Measurements from ENCODE around the gene INPP5A.

Gene INPP5A

GRCh38 chr10:132733926-132734325, 196.3 kb downstream of the INPP5A start:
- TF ChIP-seq POU6F1 (CRISPR knock-in tag; IDR thresholded peaks at IDR 0.05; ENCODE audit: borderline replicate concordance, low read depth) (no peak), ZNF565 (CRISPR knock-in tag; conservative IDR thresholded peaks at IDR 0.05; ENCODE audit: low read depth) (no peak), PATZ1 (CRISPR knock-in tag; IDR thresholded peaks at IDR 0.05; ENCODE audit: borderline replicate concordance) (no peak), SNAI2 (CRISPR knock-in tag; IDR thresholded peaks at IDR 0.05) (no peak), ZNF70 (CRISPR knock-in tag; IDR thresholded peaks at IDR 0.05) (no peak), GLIS3 (CRISPR knock-in tag; IDR thresholded peaks at IDR 0.05) (no peak)
- no peak for ATAC-seq

GRCh38 chr10:132735341-132735775, 197.8 kb downstream of the INPP5A start:
- peak; percentile 74 for ATAC-seq
- TF ChIP-seq OSR1 (CRISPR knock-in tag; IDR thresholded peaks at IDR 0.05) (no peak), CSDC2 (CRISPR knock-in tag; IDR thresholded peaks at IDR 0.05) (no peak), TCF4 (CRISPR knock-in tag; IDR thresholded peaks at IDR 0.05; ENCODE audit: borderline replicate concordance) (peak; percentile 33; the same call in 1 of the 2 replicates)

- peak; percentile 13; the same call in 1 of the 3 replicates for ATAC-seq
- TF ChIP-seq PPARA (CRISPR knock-in tag; IDR thresholded peaks at IDR 0.05; ENCODE audit: borderline replicate concordance), result no peak
- no peak for TF ChIP-seq TOX (CRISPR knock-in tag; IDR thresholded peaks at IDR 0.05; ENCODE audit: borderline replicate concordance)
- TF ChIP-seq ZFP3 (CRISPR knock-in tag; IDR thresholded peaks at IDR 0.05), result no peak
- TF ChIP-seq ISL1 (CRISPR knock-in tag; IDR thresholded peaks at IDR 0.05), result no peak
- no peak for TF ChIP-seq POU6F1 (CRISPR knock-in tag; IDR thresholded peaks at IDR 0.05; ENCODE audit: borderline replicate concordance, low read depth)
- no peak for TF ChIP-seq OSR1 (CRISPR knock-in tag; IDR thresholded peaks at IDR 0.05)
- TF ChIP-seq CSDC2 (CRISPR knock-in tag; IDR thresholded peaks at IDR 0.05), result no peak
- no peak for TF ChIP-seq ZNF70 (CRISPR knock-in tag; IDR thresholded peaks at IDR 0.05)
- no peak for TF ChIP-seq ZC3H10 (CRISPR knock-in tag; IDR thresholded peaks at IDR 0.05)
Observed at GRCh38 chr10:132735923-132736391, 198.4 kb downstream of the INPP5A start.

GRCh38 chr10:132737390-132738048, 199.9 kb downstream of the INPP5A start:
- ATAC-seq, result no peak
- TF ChIP-seq ZNF8 (CRISPR knock-in tag; IDR thresholded peaks at IDR 0.05) (no peak), ZC3H10 (CRISPR knock-in tag; IDR thresholded peaks at IDR 0.05) (no peak)

GRCh38 chr10:132738454-132739224, 201.1 kb downstream of the INPP5A start:
- no peak for ATAC-seq
- no peak for TF ChIP-seq ARNTL (CRISPR knock-in tag; IDR thresholded peaks at IDR 0.05; ENCODE audit: borderline replicate concordance, low read depth)
- no peak for TF ChIP-seq ZFP30 (CRISPR knock-in tag; IDR thresholded peaks at IDR 0.05)
- TF ChIP-seq ZNF8 (CRISPR knock-in tag; IDR thresholded peaks at IDR 0.05), result no peak
- no peak for TF ChIP-seq BACH2 (CRISPR knock-in tag; IDR thresholded peaks at IDR 0.05; ENCODE audit: borderline replicate concordance)
- no peak for TF ChIP-seq TOX (CRISPR knock-in tag; IDR thresholded peaks at IDR 0.05; ENCODE audit: borderline replicate concordance)
- no peak for TF ChIP-seq SNAI2 (CRISPR knock-in tag; IDR thresholded peaks at IDR 0.05)
- no peak for TF ChIP-seq CSRNP3 (CRISPR knock-in tag; IDR thresholded peaks at IDR 0.05)
- TF ChIP-seq POU6F1 (CRISPR knock-in tag; IDR thresholded peaks at IDR 0.05; ENCODE audit: borderline replicate concordance, low read depth), result no peak
- TF ChIP-seq ZC3H10 (CRISPR knock-in tag; IDR thresholded peaks at IDR 0.05), result no peak
- TF ChIP-seq ZNF70 (CRISPR knock-in tag; IDR thresholded peaks at IDR 0.05), result no peak
- TF ChIP-seq ESRRG (CRISPR knock-in tag; IDR thresholded peaks at IDR 0.05), result no peak
- no peak for TF ChIP-seq TCF4 (CRISPR knock-in tag; IDR thresholded peaks at IDR 0.05; ENCODE audit: borderline replicate concordance)
- no peak for TF ChIP-seq RARB (CRISPR knock-in tag; IDR thresholded peaks at IDR 0.05)
- TF ChIP-seq ZNF565 (CRISPR knock-in tag; conservative IDR thresholded peaks at IDR 0.05; ENCODE audit: low read depth), result no peak

All from SK-N-SH treated with all-trans-retinoic acid at 6 μM for 48 hours (cell line).